Fibroblast of villous mesenchyme (primary cell): ENCODE data around the gene IL11RA. TPM values are rescaled to one million over a fixed set of nuclear protein-coding genes. Genes with fewer than 3 reads are reported as not detected.

Experiments used
- DNase-seq: peaks from one replicate; pipeline ENCODE4 v3.0.0-alpha.2; 2010; ENCODE audit warnings: low read depth
- H3K4me3 ChIP-seq: 2 replicates; pipeline ENCODE4 v1.5.1; 2011; ENCODE audit warnings: low read depth, mild to moderate bottlenecking, low read length
- CTCF ChIP-seq: IDR thresholded peaks from 2 replicates; pipeline ENCODE4 v1.5.1; 2012; ENCODE audit warnings: low read depth, mild to moderate bottlenecking, low read length; ENCODE audit not compliant: insufficient read depth
- small RNA-seq: library from RNA; depleted of rRNA; stranded (forward); fragments of <200 nt; gene quantifications from one replicate; pipeline ENCODE3, GENCODE V24; 2012
- total RNA-seq: library from RNA; depleted of rRNA; stranded (reverse); fragments of >200 nt; gene quantifications from 2 replicates; pipeline ENCODE4 v1.2.3, GENCODE V29; 2012

IL11RA gene
- total RNA-seq, 1 donor: 8.2 TPM

- no peak overlapping the region for H3K4me3 ChIP-seq
- no peak for TF ChIP-seq CTCF
- DNase-seq: no peak
Measured at GRCh38 chr9:34709196-34709978, 57.4 kb downstream of the IL11RA start.

GRCh38 chr9:34710023-34710422, 58.0 kb downstream of the IL11RA start, which contains the start of gene CCL21:
TSS of gene CCL21 (minus strand) at chr9:34710136. CDS start at chr9:34710066, 70 bp downstream.
- no peak within 1 kb of the TSS for H3K4me3 ChIP-seq
- no peak for TF ChIP-seq CTCF
- DNase-seq: no peak

Small RNA genes within 50 kb of the gene (small RNA-seq; reads per million reads assigned to genes)
- not detected for gene CCL27

Other genes starting within 250 kb of the IL11RA start
- gene FAM219A, start 193.6 kb upstream of the IL11RA start, total RNA-seq: 9.3 and 9.9 TPM in 2 replicates
- gene DNAI1, start 193.4 kb upstream of the IL11RA start, total RNA-seq: under 0.01 TPM in 1 of 2 replicates, not detected in the other
- not detected in 2 replicates for gene ENHO, start 129.2 kb upstream of the IL11RA start, total RNA-seq
- gene CNTFR, start 62.5 kb upstream of the IL11RA start, total RNA-seq: not detected in 2 replicates
- gene RPP25L, start 40.1 kb upstream of the IL11RA start, total RNA-seq: 14.7 and 14.8 TPM in 2 replicates
- 70.8 and 102 TPM in 2 replicates for gene DCTN3, start 31.7 kb upstream of the IL11RA start, total RNA-seq
- gene ARID3C, start 23.1 kb upstream of the IL11RA start, total RNA-seq: 0.32 TPM in 1 of 2 replicates, not detected in the other
- 71.7 and 76.7 TPM in 2 replicates for gene SIGMAR1, start 14.4 kb upstream of the IL11RA start, total RNA-seq
- 34.1 and 36.7 TPM in 2 replicates for gene GALT, start 5.5 kb upstream of the IL11RA start, total RNA-seq
- gene CCL27, start 10.5 kb downstream of the IL11RA start, total RNA-seq: not detected in 2 replicates
- not detected in 2 replicates for gene CCL19, start 39.1 kb downstream of the IL11RA start, total RNA-seq
- gene CCL21, start 58.0 kb downstream of the IL11RA start, total RNA-seq: not detected in 2 replicates